ENCODE data around the gene RARB.

GRCh38 chr3:25604107-25604805 is 176.2 kb downstream of the RARB start:
- TF ChIP-seq CTCF (IDR thresholded peaks at IDR 0.05) (no peak), EP300 (IDR thresholded peaks at IDR 0.05) (no peak)

Measured in stomach (tissue), 4 donors.